Body of pancreas (tissue), 4 donors: ENCODE measurements around the gene DSE.

Source experiments
- CTCF ChIP-seq, 7 experiments: fragments of 450-650 bp in 4 of 7; fragments of 200-600 bp in 3 of 7; sonication (generic) in 3 of 7; IDR thresholded peaks; one replicate each; pipeline ENCODE4 v1.5.1; 2016 to 2019; ENCODE audit warnings: antibody characterized with exemption in 7 of 7
- POLR2A ChIP-seq, 3 donors: fragments of 450-650 bp; IDR thresholded peaks; one replicate each; pipeline ENCODE4 v1.6.1; 2016; ENCODE audit warnings: antibody characterized with exemption in 3 of 3, mild to moderate bottlenecking in 2 of 3

- no peak for TF ChIP-seq POLR2A (IDR thresholded peaks at IDR 0.05)
- TF ChIP-seq CTCF (IDR thresholded peaks at IDR 0.05) = no peak
These were observed 33.9 kb downstream of the DSE start for GRCh38 chr6:116404696-116405095.
